A549 (cell line): ENCODE results near the gene PNPLA4. TPM values are rescaled to one million over a fixed set of nuclear protein-coding genes. Genes with fewer than 3 reads are reported as not detected.

ENCODE experiments used
- ATAC-seq, 2 experiments: fragments of 200-7000 bp in 1 of 2; fragments of >200 bp in 1 of 2; cut with Nextera tagmentation in 1 of 2; cut with Tn5 transposase in 1 of 2; 3 replicates each; pipeline versions ENCODE4 v1.8.0 to v1.9.1; 2018 to 2020; ENCODE audit warnings: mild to moderate bottlenecking in 1 of 2, moderate library complexity in 1 of 2
- CTCF ChIA-PET: fragments of 300-600 bp; sonication (Branson Sonifier 250); formaldehyde crosslinking; extraction: SDS; loops from one replicate; lab custom pipeline; 2021; ENCODE audit warnings: antibody characterized with exemption, inconsistent platforms; lab: Yijun Ruan, JAX
- POLR2A ChIA-PET: fragments of 350-600 bp; formaldehyde crosslinking; extraction: SDS; loops from one replicate; lab custom pipeline; 2021; ENCODE audit warnings: antibody characterized with exemption, inconsistent platforms; lab: Yijun Ruan, JAX
- DNase-seq, 2 experiments: peaks; one replicate each; pipeline versions ENCODE4 v3.0.0 to v3.0.0-alpha.2; 2011 to 2016; ENCODE audit warnings: low read depth in 1 of 2, low spot score in 1 of 2
- FAIRE-seq: peaks from 2 replicates; lab custom pipeline; 2011; peaks lifted over from hg19 to GRCh38; lab: Jason Lieb, UNC
- H3K27ac ChIP-seq, 2 experiments: fragments of >200 bp; sonication (Bioruptor Twin); formaldehyde crosslinking; 3 replicates each; pipeline ENCODE4 v1.5.1; 2016 to 2017
- H3K4me1 ChIP-seq: fragments of >200 bp; sonication (Bioruptor Twin); formaldehyde crosslinking; 3 replicates; pipeline ENCODE4 v1.6.1; 2016
- H3K4me2 ChIP-seq: fragments of >200 bp; sonication (Bioruptor Twin); formaldehyde crosslinking; 3 replicates; pipeline ENCODE4 v1.6.1; 2016
- H3K4me3 ChIP-seq: fragments of >200 bp; sonication (Bioruptor Twin); formaldehyde crosslinking; 3 replicates; pipeline ENCODE4 v1.5.1; 2016
- H3K9me3 ChIP-seq: fragments of >200 bp; sonication (Bioruptor Twin); formaldehyde crosslinking; 3 replicates; pipeline ENCODE4 v1.6.1; 2016
- EHF ChIP-seq: fragments of 250-450 bp; sonication (Bioruptor Pico); IDR thresholded peaks from 2 replicates; pipeline ENCODE4 v1.5.0; 2020; ENCODE audit warnings: mild to moderate bottlenecking
- FOXS1 ChIP-seq: fragments of 250-450 bp; sonication (Bioruptor Pico); IDR thresholded peaks from 2 replicates; pipeline ENCODE4 v1.5.0; 2020; ENCODE audit warnings: mild to moderate bottlenecking, moderate library complexity
- HEYL ChIP-seq: fragments of 250-450 bp; sonication (Bioruptor Pico); IDR thresholded peaks from 2 replicates; pipeline ENCODE4 v1.8.0; 2021; ENCODE audit warnings: mild to moderate bottlenecking, moderate library complexity
- HOXA7 ChIP-seq: fragments of 250-450 bp; sonication (Bioruptor Pico); IDR thresholded peaks from 2 replicates; pipeline ENCODE4 v1.5.0; 2020; ENCODE audit warnings: mild to moderate bottlenecking, moderate library complexity
- HOXB13 ChIP-seq: fragments of 250-450 bp; sonication (Bioruptor Pico); IDR thresholded peaks from 2 replicates; pipeline ENCODE4 v1.5.0; 2020; ENCODE audit warnings: low read depth, mild to moderate bottlenecking, moderate library complexity
- KDM1A ChIP-seq: fragments of 200-600 bp; sonication (generic); IDR thresholded peaks from 2 replicates; pipeline ENCODE4 v1.6.1; 2016; ENCODE audit warnings: low read depth, mild to moderate bottlenecking
- KDM5A ChIP-seq: fragments of 200-600 bp; sonication (generic); IDR thresholded peaks from 2 replicates; pipeline ENCODE4 v1.6.1; 2016; ENCODE audit warnings: antibody characterized with exemption, mild to moderate bottlenecking
- MAFK ChIP-seq: fragments of 450-650 bp; IDR thresholded peaks from 2 replicates; pipeline ENCODE4 v1.6.1; 2014; ENCODE audit not compliant: partially characterized antibody
- NFE2L2 ChIP-seq: fragments of 150-350 bp; conservative IDR thresholded peaks from 2 replicates; pipeline ENCODE4 v1.6.1; 2014; ENCODE audit warnings: low read length
- POLR2A ChIP-seq: IDR thresholded peaks from 2 replicates; pipeline ENCODE4 v1.6.1; 2012; ENCODE audit warnings: mild to moderate bottlenecking, low read length
- POLR2AphosphoS2 ChIP-seq: conservative IDR thresholded peaks from 2 replicates; pipeline ENCODE4 v1.6.1; 2012; ENCODE audit warnings: low read length, improper control_type of control experiment, inconsistent platforms
- RARB ChIP-seq: fragments of 250-450 bp; sonication (Bioruptor Pico); IDR thresholded peaks from 2 replicates; pipeline ENCODE4 v1.8.0; 2021; ENCODE audit warnings: mild to moderate bottlenecking, moderate library complexity
- RFX5 ChIP-seq: fragments of 450-650 bp; IDR thresholded peaks from 2 replicates; pipeline ENCODE4 v1.7.1; 2014; ENCODE audit warnings: antibody characterized with exemption, mild to moderate bottlenecking, moderate library complexity
- SREBF2 ChIP-seq: fragments of 450-650 bp; IDR thresholded peaks from 2 replicates; pipeline ENCODE4 v1.6.1; 2014; ENCODE audit warnings: mild to moderate bottlenecking, moderate library complexity
- TP53 ChIP-seq: fragments of 250-450 bp; sonication (Bioruptor Pico); IDR thresholded peaks from 2 replicates; pipeline ENCODE4 v1.5.0; 2021; ENCODE audit warnings: mild to moderate bottlenecking, moderate library complexity
- ZC3H11A ChIP-seq: fragments of 450-650 bp; IDR thresholded peaks from 2 replicates; pipeline ENCODE4 v1.6.1; 2014; ENCODE audit warnings: antibody characterized with exemption, mild to moderate bottlenecking
- WGBS: methylation state at CpG from one replicate; pipeline ENCODE4 v1.1.6; 2017; ENCODE audit errors: missing lambda C conversion rate; 5-methylcytosine and 5-hydroxymethylcytosine counted together
- polyA plus RNA-seq, 4 experiments: library from polyadenylated mRNA; depleted of rRNA in 3 of 4; stranded (reverse); fragments of >200 nt; fragmentation: RNase III in 1 of 4; extraction: RNeasy Plus Mini Kit Qiagen cat#74134 plus additional on column Dnase treatment in 1 of 4; gene quantifications; 2 replicates in 3 of 4; 3 replicates in 1 of 4; pipeline ENCODE4 v1.2.3, GENCODE V29; 2011 to 2017
- TF ChIP-seq, protein P1 (sequence below): fragments of >200 bp; sonication (Bioruptor Twin); formaldehyde crosslinking; IDR thresholded peaks from 3 replicates; pipeline ENCODE4 v1.6.1; 2016
- TF ChIP-seq, protein P2 (sequence below): fragments of 150-350 bp; IDR thresholded peaks from 2 replicates; pipeline ENCODE4 v1.6.1; 2014; ENCODE audit warnings: low read depth, mild to moderate bottlenecking, low read length
- TF ChIP-seq, protein P3 (sequence below): IDR thresholded peaks from 2 replicates; pipeline ENCODE4 v1.6.1; 2012
- TF ChIP-seq, protein P4 (sequence below): fragments of 250-450 bp; sonication (Bioruptor Pico); IDR thresholded peaks from 2 replicates; pipeline ENCODE4 v1.5.0; 2020; ENCODE audit warnings: low read depth, mild to moderate bottlenecking, moderate library complexity

The PNPLA4 gene
- polyA plus RNA-seq, 2 of the 4 experiments (the other 2 are of a cell fraction), result 9.7 to 24.7 TPM

DNA sequence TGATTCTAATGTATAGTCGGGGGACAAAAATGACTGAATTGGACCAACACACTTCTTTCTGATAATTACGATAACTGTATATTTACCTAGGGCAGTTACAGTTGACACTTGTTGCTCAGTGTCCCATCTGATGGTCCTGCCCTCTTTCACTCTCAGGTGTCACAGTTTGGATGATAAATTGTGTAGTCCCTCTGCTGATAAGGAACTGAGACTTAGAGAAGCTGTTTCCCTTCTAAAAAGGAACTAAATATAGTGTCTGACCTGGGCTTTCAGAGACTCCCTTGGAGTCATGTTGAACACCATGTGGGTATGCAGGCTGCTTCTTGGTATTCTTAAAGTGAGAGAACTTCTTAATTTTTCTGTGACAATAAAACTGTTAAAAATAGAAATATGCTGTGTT is 23.7 kb upstream of the PNPLA4 start:
- 21% methylated on average over 2 of the region's 2 CpGs for WGBS
- Histone ChIP-seq H3K4me1 (no peaks in the 10 kb centered on the region), H3K4me3 (no peak overlapping the region), H3K4me2 (no peak overlapping the region), H3K27ac (no peak overlapping the region), H3K9me3 (no peaks in the 10 kb centered on the region)
- TF ChIP-seq, protein P1, sequence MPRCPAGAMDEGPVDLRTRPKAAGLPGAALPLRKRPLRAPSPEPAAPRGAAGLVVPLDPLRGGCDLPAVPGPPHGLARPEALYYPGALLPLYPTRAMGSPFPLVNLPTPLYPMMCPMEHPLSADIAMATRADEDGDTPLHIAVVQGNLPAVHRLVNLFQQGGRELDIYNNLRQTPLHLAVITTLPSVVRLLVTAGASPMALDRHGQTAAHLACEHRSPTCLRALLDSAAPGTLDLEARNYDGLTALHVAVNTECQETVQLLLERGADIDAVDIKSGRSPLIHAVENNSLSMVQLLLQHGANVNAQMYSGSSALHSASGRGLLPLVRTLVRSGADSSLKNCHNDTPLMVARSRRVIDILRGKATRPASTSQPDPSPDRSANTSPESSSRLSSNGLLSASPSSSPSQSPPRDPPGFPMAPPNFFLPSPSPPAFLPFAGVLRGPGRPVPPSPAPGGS, result no peak
- TF ChIP-seq KDM1A (no peak), MAFK (no peak), HOXB13 (no peak), FOXS1 (CRISPR knock-in tag) (no peak), POLR2AphosphoS2 (no peak)
- CTCF ChIA-PET, result no interaction called here
- POLR2A ChIA-PET, result no interaction called here
- no peak for FAIRE-seq
- no peak for ATAC-seq
- no peak for DNase-seq

DNA sequence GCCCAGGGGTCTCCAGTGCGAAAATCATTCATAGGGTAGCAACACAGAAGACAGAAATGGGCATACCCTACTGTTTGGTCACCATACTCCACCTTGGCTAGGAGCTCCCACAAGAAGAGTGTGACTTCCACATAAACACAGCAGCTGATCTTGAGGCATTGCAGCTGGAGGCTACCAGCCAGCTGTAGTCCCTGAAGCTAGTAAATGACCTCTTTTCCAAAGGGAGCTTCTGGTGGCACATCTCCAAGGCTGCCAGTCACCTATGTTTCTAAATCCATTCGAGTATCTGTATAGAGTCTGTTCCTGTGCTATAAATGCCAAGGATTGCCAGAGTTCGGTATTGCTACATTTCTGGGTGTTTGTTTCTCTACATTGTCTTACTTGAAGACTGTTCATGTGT is 21.3 kb upstream of the PNPLA4 start:
- ATAC-seq (no peak), FAIRE-seq (no peak)

DNA sequence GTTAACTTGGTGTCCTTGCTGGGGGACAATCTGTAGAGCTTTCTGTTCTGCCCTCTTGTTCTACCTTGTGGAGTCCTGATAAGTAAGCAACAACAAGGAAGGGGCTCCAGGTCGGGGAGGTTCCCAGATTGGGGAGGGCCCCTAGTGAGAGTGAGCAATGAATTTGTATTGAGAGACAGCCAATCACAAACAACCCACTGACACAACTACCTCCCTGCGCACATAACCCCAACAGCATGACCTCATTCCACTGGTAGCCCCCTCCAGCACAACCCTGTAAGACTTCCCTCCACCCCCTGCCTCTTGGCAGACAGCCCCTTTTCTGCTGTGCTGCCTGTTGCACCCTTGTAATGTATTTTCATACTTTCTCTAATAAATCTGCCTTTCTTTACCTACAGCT is 19.7 kb upstream of the PNPLA4 start:
- CTCF ChIA-PET, result no interaction called here
- ATAC-seq (no peak), FAIRE-seq (no peak)

More for the DNA sequence above, 21.3 kb upstream of the PNPLA4 start:
- 4% methylated on average over 3 of the region's 3 CpGs for WGBS
- no peak overlapping the region for H3K4me3 ChIP-seq
- no peak overlapping the region for H3K27ac ChIP-seq
- POLR2A ChIA-PET, result no interaction called here
- no peak for DNase-seq
- TF ChIP-seq ZC3H11A, result no peak
- TF ChIP-seq, protein P2, sequence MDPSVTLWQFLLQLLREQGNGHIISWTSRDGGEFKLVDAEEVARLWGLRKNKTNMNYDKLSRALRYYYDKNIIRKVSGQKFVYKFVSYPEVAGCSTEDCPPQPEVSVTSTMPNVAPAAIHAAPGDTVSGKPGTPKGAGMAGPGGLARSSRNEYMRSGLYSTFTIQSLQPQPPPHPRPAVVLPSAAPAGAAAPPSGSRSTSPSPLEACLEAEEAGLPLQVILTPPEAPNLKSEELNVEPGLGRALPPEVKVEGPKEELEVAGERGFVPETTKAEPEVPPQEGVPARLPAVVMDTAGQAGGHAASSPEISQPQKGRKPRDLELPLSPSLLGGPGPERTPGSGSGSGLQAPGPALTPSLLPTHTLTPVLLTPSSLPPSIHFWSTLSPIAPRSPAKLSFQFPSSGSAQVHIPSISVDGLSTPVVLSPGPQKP, result no peak
- CTCF ChIA-PET, result no interaction called here
- H3K4me2 ChIP-seq, result no peak overlapping the region
- H3K4me1 ChIP-seq, result no peaks in the 10 kb centered on the region
- H3K9me3 ChIP-seq, result no peaks in the 10 kb centered on the region

DNA sequence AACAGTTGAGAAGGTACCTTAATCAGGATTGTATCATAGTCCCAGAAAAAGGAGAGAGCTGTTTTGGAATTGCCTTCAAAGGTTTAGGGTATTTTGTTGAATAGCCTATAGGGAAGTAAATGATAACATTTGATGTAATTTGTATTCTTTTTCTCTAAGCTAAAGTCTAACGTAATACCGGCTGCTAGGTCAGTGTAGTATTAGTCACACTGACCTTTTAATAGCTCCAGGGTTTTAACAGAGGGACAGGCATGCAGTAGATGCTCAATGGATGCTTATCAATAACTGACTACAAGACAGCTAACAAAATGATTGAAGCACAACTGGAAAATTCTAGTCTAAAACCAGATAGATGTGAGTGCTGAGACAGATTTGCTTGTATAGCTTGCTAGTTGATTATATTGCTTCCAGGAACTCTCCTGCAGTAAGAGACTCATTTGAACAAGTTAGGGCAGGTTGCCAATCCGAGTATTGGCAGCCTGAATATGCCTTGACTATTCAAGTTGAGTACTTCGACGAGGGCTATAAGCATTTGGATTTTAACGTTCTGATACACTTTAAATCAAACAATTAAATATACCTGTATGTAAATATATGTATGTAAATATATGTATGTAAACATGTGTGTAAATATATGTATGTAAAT is 16.5 kb upstream of the PNPLA4 start:
- WGBS, result 11% methylated on average over 6 of the region's 6 CpGs
- DNase-seq (no peak), FAIRE-seq (no peak), ATAC-seq (no peak)
- Histone ChIP-seq H3K9me3 (no peaks in the 10 kb centered on the region), H3K4me3 (no peak overlapping the region), H3K27ac (no peak overlapping the region), H3K4me2 (no peak overlapping the region)
- CTCF ChIA-PET, result no interaction called here
- POLR2A ChIA-PET, result no interaction called here
- TF ChIP-seq POLR2AphosphoS2, result no peak
- no peak for TF ChIP-seq HOXA7
- TF ChIP-seq, protein P3, sequence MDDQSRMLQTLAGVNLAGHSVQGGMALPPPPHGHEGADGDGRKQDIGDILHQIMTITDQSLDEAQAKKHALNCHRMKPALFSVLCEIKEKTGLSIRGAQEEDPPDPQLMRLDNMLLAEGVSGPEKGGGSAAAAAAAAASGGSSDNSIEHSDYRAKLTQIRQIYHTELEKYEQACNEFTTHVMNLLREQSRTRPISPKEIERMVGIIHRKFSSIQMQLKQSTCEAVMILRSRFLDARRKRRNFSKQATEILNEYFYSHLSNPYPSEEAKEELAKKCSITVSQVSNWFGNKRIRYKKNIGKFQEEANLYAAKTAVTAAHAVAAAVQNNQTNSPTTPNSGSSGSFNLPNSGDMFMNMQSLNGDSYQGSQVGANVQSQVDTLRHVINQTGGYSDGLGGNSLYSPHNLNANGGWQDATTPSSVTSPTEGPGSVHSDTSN, result no peak
- no peak for TF ChIP-seq NFE2L2
- TF ChIP-seq TP53 (CRISPR knock-in tag), result no peak
- no peak for TF ChIP-seq KDM5A
- TF ChIP-seq HEYL (CRISPR knock-in tag), result no peak
- TF ChIP-seq, all 56 proteins: peak for 0
- H3K4me1 ChIP-seq, result no peaks in the 10 kb centered on the region

More for the DNA sequence above, 19.7 kb upstream of the PNPLA4 start:
- no peaks in the 10 kb centered on the region for H3K9me3 ChIP-seq
- DNase-seq, result no peak
- TF ChIP-seq POLR2AphosphoS2 (no peak), SREBF2 (no peak), RARB (no peak), FOXS1 (CRISPR knock-in tag) (no peak), POLR2A (no peak), HEYL (CRISPR knock-in tag) (no peak), EHF (CRISPR knock-in tag) (no peak), RFX5 (no peak)
- TF ChIP-seq, protein P4, sequence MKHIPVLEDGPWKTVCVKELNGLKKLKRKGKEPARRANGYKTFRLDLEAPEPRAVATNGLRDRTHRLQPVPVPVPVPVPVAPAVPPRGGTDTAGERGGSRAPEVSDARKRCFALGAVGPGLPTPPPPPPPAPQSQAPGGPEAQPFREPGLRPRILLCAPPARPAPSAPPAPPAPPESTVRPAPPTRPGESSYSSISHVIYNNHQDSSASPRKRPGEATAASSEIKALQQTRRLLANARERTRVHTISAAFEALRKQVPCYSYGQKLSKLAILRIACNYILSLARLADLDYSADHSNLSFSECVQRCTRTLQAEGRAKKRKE (CRISPR knock-in tag), result no peak
- H3K4me3 ChIP-seq, result no peak overlapping the region
- 21% methylated on average over 2 of the region's 2 CpGs for WGBS
- H3K4me1 ChIP-seq, result no peaks in the 10 kb centered on the region
- POLR2A ChIA-PET, result no interaction called here
- no peak overlapping the region for H3K27ac ChIP-seq
- H3K4me2 ChIP-seq, result no peak overlapping the region
